K562 (cell line): ENCODE results near the gene OR2AT4. TPM values are rescaled to one million over a fixed set of nuclear protein-coding genes. Genes with fewer than 3 reads are reported as not detected.

Source experiments
- ATAC-seq: fragments of 200-7000 bp; cut with Tn5 transposase; 3 replicates; pipeline ENCODE4 v1.9.1; 2020; ENCODE audit warnings: moderate library complexity
- BruUV-seq: library from RNA; stranded (reverse); fragments of 400-500 nt; replicated peaks from 2 replicates; lab custom pipeline; 2021; lab: Mats Ljungman, UMichigan
- CTCF ChIA-PET: fragments of 300-600 bp; formaldehyde crosslinking; extraction: SDS; loops from one replicate; lab custom pipeline; 2021; ENCODE audit warnings: low intra/inter-chr PET ratio; lab: Yijun Ruan, JAX
- POLR2A ChIA-PET: fragments of 300-600, 350-650 bp; sonication (Branson Sonifier 250); formaldehyde crosslinking; extraction: SDS; loops from one replicate; lab custom pipeline; 2021; ENCODE audit warnings: antibody characterized with exemption, inconsistent platforms; lab: Yijun Ruan, JAX
- DNase-seq, 4 experiments: peaks; one replicate each; pipeline versions ENCODE4 v3.0.0 to v3.0.0-alpha.2; 2011 to 2018; ENCODE audit warnings: low spot score in 3 of 4, mixed read lengths in 3 of 4; ENCODE audit errors: extremely low read depth in 1 of 4
- FAIRE-seq: peaks from 2 replicates; lab custom pipeline; 2011; peaks lifted over from hg19 to GRCh38; lab: Jason Lieb, UNC
- H2AFZ ChIP-seq: 2 replicates; pipeline ENCODE4 v1.6.0; 2011; ENCODE audit warnings: low read depth, low read length, control low read depth, inconsistent platforms
- H3K27ac ChIP-seq: fragments of 200-600 bp; 3 replicates; pipeline ENCODE4 v1.8.0; 2011; ENCODE audit warnings: low read depth, mild to moderate bottlenecking, control low read depth, inconsistent platforms, low read length, moderate library complexity, mixed read lengths; ENCODE audit errors: extremely low read depth
- H3K27me3 ChIP-seq, 2 experiments: fragments of 300-600 bp in 1 of 2; 2 replicates in 1 of 2; 3 replicates in 1 of 2; pipeline versions ENCODE4 v1.6.0 to v1.8.0; 2011; ENCODE audit warnings: inconsistent platforms in 2 of 2, low read length in 2 of 2, mild to moderate bottlenecking in 1 of 2, mixed read lengths in 1 of 2, moderate library complexity in 1 of 2; ENCODE audit not compliant: control insufficient read depth in 2 of 2, insufficient read depth in 2 of 2
- H3K36me3 ChIP-seq: fragments of 300-600 bp; 3 replicates; pipeline ENCODE4 v1.8.0; 2011; ENCODE audit warnings: mild to moderate bottlenecking, low read length, inconsistent platforms; ENCODE audit not compliant: control insufficient read depth, insufficient read depth
- H3K4me1 ChIP-seq, 2 experiments: fragments of 200-600 bp in 1 of 2; replicated peaks in 1 of 2; 2 replicates in 1 of 2; 3 replicates in 1 of 2; pipeline versions ENCODE4 v1.5.1 to v1.8.0; 2011; ENCODE audit warnings: inconsistent platforms in 2 of 2, low read length in 2 of 2, mild to moderate bottlenecking in 1 of 2, mixed read lengths in 1 of 2, moderate library complexity in 1 of 2; ENCODE audit not compliant: control insufficient read depth in 2 of 2, insufficient read depth in 2 of 2
- H3K4me2 ChIP-seq: 2 replicates; pipeline ENCODE4 v1.6.1; 2011; ENCODE audit warnings: low read length, control low read depth, inconsistent platforms, mixed read lengths; ENCODE audit not compliant: insufficient read depth
- H3K4me3 ChIP-seq: fragments of 200-600 bp; sonication (generic), shearing (Covaris generic); 2 replicates; pipeline ENCODE4 v1.5.1; 2016; ENCODE audit warnings: control low read depth, inconsistent platforms
- H3K79me2 ChIP-seq: fragments of 200-600 bp; 3 replicates; pipeline ENCODE4 v1.8.0; 2011; ENCODE audit warnings: low read length, inconsistent platforms; ENCODE audit not compliant: control insufficient read depth, insufficient read depth
- H3K9ac ChIP-seq, 2 experiments: 2 replicates each; pipeline versions ENCODE4 v1.6.0 to v1.6.1; 2011; ENCODE audit warnings: low read depth in 2 of 2, low read length in 2 of 2, control low read depth in 1 of 2, inconsistent platforms in 1 of 2, mild to moderate bottlenecking in 1 of 2, mixed read lengths in 1 of 2; ENCODE audit not compliant: insufficient read depth in 1 of 2
- H3K9me1 ChIP-seq: one replicate; pipeline ENCODE4 v1.6.0; 2011; ENCODE audit warnings: inconsistent platforms, mild to moderate bottlenecking, low read length, moderate library complexity; ENCODE audit not compliant: control insufficient read depth, insufficient read depth
- H3K9me3 ChIP-seq: replicated peaks from 2 replicates; pipeline ENCODE4 v1.5.1; 2011; ENCODE audit warnings: low read depth, low read length, inconsistent platforms; ENCODE audit not compliant: control insufficient read depth, insufficient read depth
- H4K20me1 ChIP-seq: replicated peaks from 2 replicates; pipeline ENCODE4 v1.6.1; 2011; ENCODE audit warnings: low read length, inconsistent platforms, mixed read lengths; ENCODE audit not compliant: control insufficient read depth, insufficient read depth
- FOXK2 ChIP-seq, 2 experiments: fragments of 450-650 bp; IDR thresholded peaks in 1 of 2; conservative IDR thresholded peaks in 1 of 2; 2 replicates each; pipeline ENCODE4 v1.6.1; 2016; ENCODE audit warnings: low read depth in 2 of 2, mild to moderate bottlenecking in 1 of 2
- KLF16 ChIP-seq: IDR thresholded peaks from 2 replicates; pipeline ENCODE4 v1.6.1; 2016; ENCODE audit warnings: antibody characterized with exemption
- SMARCB1 ChIP-seq: IDR thresholded peaks from 2 replicates; pipeline ENCODE4 v1.6.1; 2011; ENCODE audit warnings: improper control_type of control experiment, low read depth; ENCODE audit not compliant: insufficient read length
- THRAP3 ChIP-seq: fragments of 450-650 bp; IDR thresholded peaks from 2 replicates; pipeline ENCODE4 v1.6.1; 2016; ENCODE audit warnings: mild to moderate bottlenecking, inconsistent platforms, borderline replicate concordance
- whole genome bisulfite sequencing: fragments of 100-300 bp; shearing (Covaris generic); methylation state at CpG from one replicate; pipeline ENCODE4 v1.1.6; 2016; ENCODE audit warnings: low coverage, mixed read lengths; ENCODE audit not compliant: insufficient coverage; ENCODE audit errors: missing lambda C conversion rate; 5-methylcytosine and 5-hydroxymethylcytosine counted together
- in situ Hi-C: fragments of 300-500 bp; cut with MboI; formaldehyde crosslinking; loops from 4 replicates; pipeline ENCODE4 v1.15.0; 2018; ENCODE audit warnings: inconsistent platforms, mixed read lengths
- intact Hi-C: fragments of 100-400 bp; cut with micrococcal nuclease; formaldehyde crosslinking; loops from 2 replicates; pipeline ENCODE4 v1.14.2; 2022
- polyA plus RNA-seq, 8 experiments: library from polyadenylated mRNA; depleted of rRNA in 4 of 8; stranded (reverse) in 5 of 8; unstranded in 3 of 8; fragments of >200 nt; fragmentation: Nextera tagmentation in 2 of 8; fragmentation: Illumina TruSeq in 1 of 8; extraction: Ambion mirVana in 2 of 8; extraction: Trizol in 1 of 8; gene quantifications; 2 replicates each; pipeline versions ENCODE4 v1.2.1 to v1.2.3, GENCODE V29; 2011 to 2014; ENCODE audit warnings: inconsistent platforms in 1 of 8, missing spikeins in 1 of 8
- total RNA-seq, 7 experiments: library from RNA; depleted of rRNA in 6 of 7; stranded (reverse); fragments of >200 nt in 6 of 7; fragmentation: Illumina TruSeq in 2 of 7; extraction: Trizol in 2 of 7; gene quantifications; 2 replicates each; pipeline versions ENCODE4 v1.2.1 to v1.2.3, GENCODE V29; 2011 to 2021; ENCODE audit warnings: low replicate concordance in 1 of 7
- TF ChIP-seq, protein P1 (sequence below): sonication (generic); formaldehyde crosslinking; IDR thresholded peaks from 2 replicates; pipeline ENCODE4 v1.8.1; 2023; ENCODE audit warnings: mild to moderate bottlenecking, missing genetic modification reagents
- TF ChIP-seq, protein P2 (sequence below): sonication (generic); IDR thresholded peaks from 2 replicates; pipeline ENCODE4 v1.6.1; 2016

OR2AT4 gene
- total and polyA plus RNA-seq, 9 of the 15 experiments (the other 6 are each of a cell fraction or from before 2014, with no cell fraction given) = 0.86 to 3.1 (median 2.0) TPM

DNA sequence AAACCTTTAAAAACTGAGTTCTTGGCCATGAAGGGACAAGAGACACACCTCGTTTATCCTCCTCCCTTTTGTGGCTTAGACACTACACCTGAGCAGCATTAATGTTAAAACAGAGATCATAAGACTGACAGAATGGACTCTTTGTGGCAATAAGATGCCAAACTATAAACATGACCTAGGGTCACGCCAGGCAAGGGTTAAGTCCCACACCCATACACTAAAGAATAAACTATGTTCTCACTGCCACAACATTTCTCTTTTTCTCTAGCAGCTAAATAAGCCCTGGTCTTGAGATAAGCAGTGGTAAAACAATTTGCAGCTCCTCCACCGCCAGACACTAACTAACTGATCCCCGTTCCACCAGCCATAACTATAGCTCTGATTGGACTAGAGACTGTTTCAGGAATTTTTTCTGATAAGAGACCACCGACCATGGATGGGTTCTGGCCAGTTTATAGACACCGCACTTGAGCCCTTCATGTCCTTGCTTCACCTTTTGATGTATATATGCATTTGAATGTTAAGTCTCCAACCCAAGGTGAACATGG lies 49.4 kb upstream of the OR2AT4 start:
- ChIA-PET POLR2A (interaction anchor here (0.6 to 2.2 kb wide), 6 partner anchors 10 to 128 kb away, joined by 3 to 7 read pairs (median 4); no protein-coding TSS in a partner anchor), CTCF (interaction anchor here (5.4 kb wide), 1 partner anchor 102 kb away, joined by 39 read pairs; no protein-coding TSS in a partner anchor)
- Histone ChIP-seq H3K9ac (no peak overlapping the region), H3K4me2 (no peak overlapping the region), H3K9me1 (no peaks in the 10 kb centered on the region), H3K4me1 (peaks cover 15 to 30% of the 10 kb centered on the region in 2 experiments; a peak in 4 of 5 replicates), H4K20me1 (no peaks in the 10 kb centered on the region), H3K36me3 (no peaks in the 10 kb centered on the region), H2AFZ (no peak overlapping the region), H3K27ac (no peak overlapping the region), H3K9me3 (no peaks in the 10 kb centered on the region), H3K79me2 (no peaks in the 10 kb centered on the region), H3K27me3 (no peaks in the 10 kb centered on the region), H3K4me3 (no peak overlapping the region)
- no peak for DNase-seq
- ATAC-seq = no peak
- FAIRE-seq = no peak
- in situ Hi-C loops (loop anchor here (10.0 kb wide), 1 partner anchor 59 kb away; no protein-coding TSS in a partner anchor), intact Hi-C loops (no loop called here)
- TF ChIP-seq, protein P1, sequence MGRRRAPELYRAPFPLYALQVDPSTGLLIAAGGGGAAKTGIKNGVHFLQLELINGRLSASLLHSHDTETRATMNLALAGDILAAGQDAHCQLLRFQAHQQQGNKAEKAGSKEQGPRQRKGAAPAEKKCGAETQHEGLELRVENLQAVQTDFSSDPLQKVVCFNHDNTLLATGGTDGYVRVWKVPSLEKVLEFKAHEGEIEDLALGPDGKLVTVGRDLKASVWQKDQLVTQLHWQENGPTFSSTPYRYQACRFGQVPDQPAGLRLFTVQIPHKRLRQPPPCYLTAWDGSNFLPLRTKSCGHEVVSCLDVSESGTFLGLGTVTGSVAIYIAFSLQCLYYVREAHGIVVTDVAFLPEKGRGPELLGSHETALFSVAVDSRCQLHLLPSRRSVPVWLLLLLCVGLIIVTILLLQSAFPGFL (CRISPR knock-in tag) = no peak
- TF ChIP-seq KLF16 (no peak), THRAP3 (no peak), SMARCB1 (no peak), FOXK2 (conservative IDR thresholded peaks at IDR 0.05 in 1 of 2, IDR thresholded peaks at IDR 0.05 in 1 of 2; ENCODE audit: low read depth in 2 of 2) (0 out of 4 replicates have a peak, but pooled peaks of 1 of the 2 experiments have one; percentile 38)
- TF ChIP-seq, protein P2, sequence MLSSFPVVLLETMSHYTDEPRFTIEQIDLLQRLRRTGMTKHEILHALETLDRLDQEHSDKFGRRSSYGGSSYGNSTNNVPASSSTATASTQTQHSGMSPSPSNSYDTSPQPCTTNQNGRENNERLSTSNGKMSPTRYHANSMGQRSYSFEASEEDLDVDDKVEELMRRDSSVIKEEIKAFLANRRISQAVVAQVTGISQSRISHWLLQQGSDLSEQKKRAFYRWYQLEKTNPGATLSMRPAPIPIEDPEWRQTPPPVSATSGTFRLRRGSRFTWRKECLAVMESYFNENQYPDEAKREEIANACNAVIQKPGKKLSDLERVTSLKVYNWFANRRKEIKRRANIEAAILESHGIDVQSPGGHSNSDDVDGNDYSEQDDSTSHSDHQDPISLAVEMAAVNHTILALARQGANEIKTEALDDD = peak; percentile 60; the same call in 1 of the 2 replicates
- BruUV-seq = no TSS peak
- WGBS = 19% methylated on average over 6 of the region's 6 CpGs
